ENCODE measurements around the gene SMR3B. TPM values are rescaled to one million over a fixed set of nuclear protein-coding genes. Genes with fewer than 3 reads are reported as not detected.

The SMR3B gene
- total and polyA plus RNA-seq, 2 donors from 2014 or later = not detected

DNA sequence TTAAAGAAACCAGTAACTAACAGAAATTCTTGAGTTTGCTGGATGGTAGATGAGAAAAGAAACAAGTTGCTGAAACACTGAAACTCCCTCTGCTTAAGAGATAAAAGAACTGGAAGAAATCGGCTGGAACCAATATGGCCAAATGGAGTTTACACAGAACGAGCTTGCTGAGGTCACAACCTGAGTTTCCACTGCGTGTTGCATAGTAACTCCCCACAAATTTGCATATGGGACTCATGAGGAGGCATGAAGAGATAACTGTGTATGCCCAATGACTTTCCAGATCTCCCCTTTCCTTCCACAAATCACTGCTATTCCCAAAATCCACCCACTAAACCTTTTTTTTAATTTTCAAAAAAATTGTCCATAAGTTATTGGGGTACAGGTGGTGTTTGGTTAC lies 10.2 kb upstream of the SMR3B start:
- FAIRE-seq (no peak), DNase-seq (no peak)
- Histone ChIP-seq H3K27ac (ENCODE audit: low read depth in 2 of 2, low read length in 2 of 2) (no peak overlapping the region), H3K4me1 (ENCODE audit: control insufficient read depth in 2 of 3, insufficient read depth in 2 of 3, low read depth in 1 of 3, low read length in 3 of 3) (no peaks in the 10 kb centered on the region), H3K9me3 (ENCODE audit: control insufficient read depth in 2 of 3, insufficient read depth in 1 of 3, low read length in 3 of 3) (no peaks in the 10 kb centered on the region), H3K27me3 (ENCODE audit: control insufficient read depth, insufficient read depth, low read length) (no peaks in the 10 kb centered on the region), H3K4me3 (ENCODE audit: low read length in 3 of 3) (no peak overlapping the region), H3K9ac (ENCODE audit: low read length in 3 of 3) (no peak overlapping the region), H3K36me3 (ENCODE audit: control insufficient read depth in 2 of 3, insufficient read depth in 3 of 3, low read length in 3 of 3) (no peaks in the 10 kb centered on the region)
- intact Hi-C loops (cut with DNase I) = no loop called here
- no peak for TF ChIP-seq CTCF (IDR thresholded peaks at IDR 0.05; ENCODE audit: borderline replicate concordance, extremely low read depth, insufficient read depth)

DNA sequence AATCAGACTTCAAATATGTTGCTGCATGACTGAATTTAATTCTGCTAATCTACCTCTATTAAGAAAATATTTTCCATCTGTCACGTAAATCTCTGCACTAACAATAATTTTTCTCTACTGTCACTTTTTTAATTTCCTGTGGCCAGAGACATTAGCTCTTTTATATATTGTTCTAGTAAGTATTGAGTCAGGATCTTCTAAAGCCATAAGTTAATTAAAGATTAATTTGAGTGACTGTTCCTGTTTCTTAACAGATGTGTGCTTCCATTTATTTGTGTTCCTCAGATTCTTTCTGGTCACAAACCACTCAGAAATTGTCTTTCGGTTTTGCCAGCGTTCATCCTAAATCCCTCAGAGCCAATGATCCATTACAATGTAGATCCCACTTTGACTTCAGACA lies 2.4 kb upstream of the SMR3B start:
- no peaks in the 10 kb centered on the region for H3K9me3 ChIP-seq (ENCODE audit: control insufficient read depth in 2 of 3, insufficient read depth in 1 of 3, low read length in 3 of 3)
- DNase-seq (peak in 2 of 5 donors; percentile 10 to 16), FAIRE-seq (no peak)
- H3K27ac ChIP-seq (ENCODE audit: low read depth in 2 of 2, low read length in 2 of 2) = no peak overlapping the region
- no peak for TF ChIP-seq CTCF (IDR thresholded peaks at IDR 0.05; ENCODE audit: borderline replicate concordance, extremely low read depth, insufficient read depth)
- intact Hi-C loops (cut with DNase I) = no loop called here
- no peak overlapping the region for H3K9ac ChIP-seq (ENCODE audit: low read length in 3 of 3)
- H3K36me3 ChIP-seq (ENCODE audit: control insufficient read depth in 2 of 3, insufficient read depth in 3 of 3, low read length in 3 of 3) = no peaks in the 10 kb centered on the region
- H3K4me3 ChIP-seq (ENCODE audit: low read length in 3 of 3) = no peak overlapping the region
- no peaks in the 10 kb centered on the region for H3K4me1 ChIP-seq (ENCODE audit: control insufficient read depth in 2 of 3, insufficient read depth in 2 of 3, low read depth in 1 of 3, low read length in 3 of 3)
- no peaks in the 10 kb centered on the region for H3K27me3 ChIP-seq (ENCODE audit: control insufficient read depth, insufficient read depth, low read length)

- no peak overlapping the region for H3K9ac ChIP-seq (ENCODE audit: low read length in 3 of 3)
- no peak overlapping the region for H3K27ac ChIP-seq (ENCODE audit: low read depth in 2 of 2, low read length in 2 of 2)
- no peak for TF ChIP-seq CTCF (IDR thresholded peaks at IDR 0.05; ENCODE audit: borderline replicate concordance, extremely low read depth, insufficient read depth)
- no peaks in the 10 kb centered on the region for H3K27me3 ChIP-seq (ENCODE audit: control insufficient read depth, insufficient read depth, low read length)
- FAIRE-seq = no peak
- no peaks in the 10 kb centered on the region for H3K9me3 ChIP-seq (ENCODE audit: control insufficient read depth in 2 of 3, insufficient read depth in 1 of 3, low read length in 3 of 3)
- intact Hi-C loops (cut with DNase I) = no loop called here
- no peak overlapping the region for H3K4me3 ChIP-seq (ENCODE audit: low read length in 3 of 3)
- H3K4me1 ChIP-seq (ENCODE audit: control insufficient read depth in 2 of 3, insufficient read depth in 2 of 3, low read depth in 1 of 3, low read length in 3 of 3) = no peaks in the 10 kb centered on the region
- DNase-seq = peak in 2 of 5 donors; percentile 6 to 12
- no peaks in the 10 kb centered on the region for H3K36me3 ChIP-seq (ENCODE audit: control insufficient read depth in 2 of 3, insufficient read depth in 3 of 3, low read length in 3 of 3)
Measured at GRCh38 chr4:70392057-70392776, 9.3 kb downstream of the SMR3B start.

GRCh38 chr4:70397580-70397979 lies 14.6 kb downstream of the SMR3B start, which contains the start of gene OPRPN:
Gene OPRPN, plus strand, starts transcription at chr4:70397940. Its CDS starts 1,346 bp downstream, at chr4:70399286.
- Histone ChIP-seq H3K36me3 (ENCODE audit: control insufficient read depth in 2 of 3, insufficient read depth in 3 of 3, low read length in 3 of 3) (no peaks in the 10 kb centered on the region), H3K27me3 (ENCODE audit: control insufficient read depth, insufficient read depth, low read length) (no peaks in the 10 kb centered on the region), H3K4me3 (ENCODE audit: low read length in 3 of 3) (no peak within 1 kb of the TSS), H3K9me3 (ENCODE audit: control insufficient read depth in 2 of 3, insufficient read depth in 1 of 3, low read length in 3 of 3) (no peaks in the 10 kb centered on the region), H3K4me1 (ENCODE audit: control insufficient read depth in 2 of 3, insufficient read depth in 2 of 3, low read depth in 1 of 3, low read length in 3 of 3) (no peaks in the 10 kb centered on the region), H3K27ac (ENCODE audit: low read depth in 2 of 2, low read length in 2 of 2) (no peak within 1 kb of the TSS), H3K9ac (ENCODE audit: low read length in 3 of 3) (no peak within 1 kb of the TSS)
- FAIRE-seq = no peak
- DNase-seq = no peak
- intact Hi-C loops (cut with DNase I) = no loop called here
- TF ChIP-seq CTCF (IDR thresholded peaks at IDR 0.05; ENCODE audit: borderline replicate concordance, extremely low read depth, insufficient read depth) = no peak

All from kidney (tissue), 14 donors.